PC-3 (cell line): Measurements from ENCODE around the gene MYO5C. TPM values are rescaled to one million over a fixed set of nuclear protein-coding genes. Genes with fewer than 3 reads are reported as not detected.

Experiments
- ATAC-seq: fragments of 200-7000 bp; cut with Tn5 transposase; 2 replicates; pipeline ENCODE4 v1.9.1; 2020; ENCODE audit warnings: mild to moderate bottlenecking, moderate library complexity
- BruUV-seq: library from RNA; stranded (reverse); fragments of 400-500 nt; replicated peaks from 2 replicates; lab custom pipeline; 2021; lab: Mats Ljungman, UMichigan
- CTCF ChIA-PET: fragments of 300-600 bp; sonication (Branson Sonifier 250); formaldehyde crosslinking; loops from one replicate; lab custom pipeline; 2022; ENCODE audit warnings: antibody characterized with exemption; lab: Charles Lee
- POLR2A ChIA-PET: fragments of 300-600 bp; sonication (Branson Sonifier 250); formaldehyde crosslinking; loops from one replicate; lab custom pipeline; 2022; ENCODE audit warnings: antibody characterized with exemption; ENCODE audit not compliant: unreplicated experiment; lab: Charles Lee
- DNase-seq: peaks from one replicate; pipeline ENCODE4 v3.0.0-alpha.2; 2015
- H2AFZ ChIP-seq: fragments of 300-600 bp; sonication (generic); 2 replicates; pipeline ENCODE4 v1.6.0; 2016; ENCODE audit warnings: antibody characterized with exemption, low read length
- H3F3A ChIP-seq: fragments of 300-600 bp; sonication (generic); one replicate; pipeline ENCODE4 v1.6.0; 2017; ENCODE audit warnings: antibody characterized with exemption, low read length, control low read depth, mild to moderate bottlenecking; ENCODE audit not compliant: unreplicated experiment
- H3K27ac ChIP-seq: fragments of 300-600 bp; sonication (generic); 2 replicates; pipeline ENCODE4 v1.5.1; 2016; ENCODE audit warnings: mild to moderate bottlenecking, low read length
- H3K27me3 ChIP-seq: fragments of 300-600 bp; sonication (generic); 2 replicates; pipeline ENCODE4 v1.6.1; 2016; ENCODE audit warnings: low read length, mixed read lengths
- H3K36me3 ChIP-seq: fragments of 300-600 bp; sonication (generic); 2 replicates; pipeline ENCODE4 v1.6.1; 2016; ENCODE audit warnings: low read depth, mixed run types, low read length, mixed read lengths
- H3K4me1 ChIP-seq: fragments of 300-600 bp; sonication (generic); 2 replicates; pipeline ENCODE4 v1.5.1; 2016; ENCODE audit warnings: low read length; ENCODE audit not compliant: insufficient read depth
- H3K4me2 ChIP-seq: fragments of 300-600 bp; sonication (generic); 2 replicates; pipeline ENCODE4 v1.6.0; 2016; ENCODE audit warnings: low read length
- H3K4me3 ChIP-seq: fragments of 300-600 bp; sonication (generic); 2 replicates; pipeline ENCODE4 v1.5.1; 2016; ENCODE audit warnings: mild to moderate bottlenecking, low read length, mixed read lengths
- H3K79me2 ChIP-seq: fragments of 300-600 bp; sonication (generic); 2 replicates; pipeline ENCODE4 v1.6.1; 2017; ENCODE audit warnings: low read length, mixed read lengths
- H3K9ac ChIP-seq: fragments of 300-600 bp; sonication (generic); 2 replicates; pipeline ENCODE4 v1.6.0; 2016; ENCODE audit warnings: mild to moderate bottlenecking, low read length
- H3K9me2 ChIP-seq: fragments of 300-600 bp; sonication (generic); replicated peaks from 2 replicates; pipeline ENCODE4 v1.6.1; 2016; ENCODE audit warnings: mixed run types, low read length, mixed read lengths
- H3K9me3 ChIP-seq: fragments of 300-600 bp; sonication (generic); 2 replicates; pipeline ENCODE4 v1.6.1; 2016; ENCODE audit warnings: low read length, mixed read lengths
- H4K20me1 ChIP-seq: fragments of 300-600 bp; sonication (generic); 2 replicates; pipeline ENCODE4 v1.6.1; 2016; ENCODE audit warnings: low read length, mixed read lengths
- CTCF ChIP-seq: fragments of 300-600 bp; sonication (generic); conservative IDR thresholded peaks from 2 replicates; pipeline ENCODE4 v1.5.1; 2017; ENCODE audit warnings: antibody characterized with exemption, low read depth, mild to moderate bottlenecking, low read length
- EZH2 ChIP-seq: fragments of 300-600 bp; sonication (generic); IDR thresholded peaks from one replicate; pipeline ENCODE4 v1.6.1; 2017; ENCODE audit warnings: antibody characterized with exemption, mild to moderate bottlenecking, low read length; ENCODE audit not compliant: unreplicated experiment
- EZH2phosphoT487 ChIP-seq: fragments of 300-600 bp; sonication (generic); IDR thresholded peaks from 2 replicates; pipeline ENCODE4 v1.6.1; 2018; ENCODE audit warnings: mild to moderate bottlenecking, antibody characterized with exemption, low read length, borderline replicate concordance
- intact Hi-C: fragments of 100-400 bp; cut with micrococcal nuclease; formaldehyde crosslinking; loops from 2 replicates; pipeline ENCODE4 v1.9.0; 2023
- total RNA-seq: library from RNA; depleted of rRNA; stranded (reverse); fragments of >200 nt; gene quantifications from 2 replicates; pipeline ENCODE4 v1.2.3, GENCODE V29; 2014

The MYO5C gene
- total RNA-seq, 1 experiment from 2014 or later = 17.7 TPM

GRCh38 chr15:52334491-52335160 lies 39.0 kb upstream of the MYO5C start:
- TF ChIP-seq CTCF (no peak), EZH2 (no peak), EZH2phosphoT487 (no peak)
- Histone ChIP-seq H3K4me2 (peak overlapping the region; percentile 68), H3K9me3 (no peaks in the 10 kb centered on the region), H3K36me3 (no peaks in the 10 kb centered on the region), H3F3A (peaks cover 5% of the 10 kb centered on the region), H4K20me1 (no peaks in the 10 kb centered on the region), H2AFZ (0 out of 2 replicates have a peak overlapping the region, but pooled peaks have one; percentile 7), H3K4me3 (no peak overlapping the region), H3K79me2 (no peaks in the 10 kb centered on the region), H3K27me3 (no peaks in the 10 kb centered on the region), H3K9me2 (no peaks in the 10 kb centered on the region), H3K9ac (peak overlapping the region; percentile 62), H3K27ac (peak overlapping the region; percentile 95), H3K4me1 (peaks cover 73% of the 10 kb centered on the region)
- ATAC-seq = peak; percentile 80
- intact Hi-C loops = loop anchor here (2.0 to 5.0 kb wide), 2 partner anchors 38 to 344 kb away; partner anchors contain the start of gene ATOSA
- CTCF ChIA-PET = no interaction called here
- BruUV-seq = TSS peak; percentile 54
- POLR2A ChIA-PET = interaction anchor here (0.7 kb wide), 1 partner anchor 399 kb away, joined by 30 read pairs; no protein-coding TSS in a partner anchor
- DNase-seq = peak; percentile 85

GRCh38 chr15:52331490-52332240 lies 36.1 kb upstream of the MYO5C start:
- Histone ChIP-seq H3K79me2 (no peaks in the 10 kb centered on the region), H3K4me2 (peak overlapping the region; percentile 58), H3F3A (peaks cover 5% of the 10 kb centered on the region), H3K4me1 (peaks cover 49% of the 10 kb centered on the region), H3K36me3 (no peaks in the 10 kb centered on the region; the same call in 1 of the 2 replicates), H3K27me3 (no peaks in the 10 kb centered on the region), H3K9ac (peak overlapping the region; percentile 53), H3K27ac (peak overlapping the region; percentile 87), H3K9me3 (no peaks in the 10 kb centered on the region), H3K9me2 (no peaks in the 10 kb centered on the region), H2AFZ (0 out of 2 replicates have a peak overlapping the region, but pooled peaks have one; percentile 21), H4K20me1 (no peaks in the 10 kb centered on the region), H3K4me3 (no peak overlapping the region)
- ATAC-seq (peak; percentile 85), DNase-seq (peak; percentile 92)
- ChIA-PET CTCF (interaction anchor here (0.5 to 1.3 kb wide), 5 partner anchors 74 to 396 kb away, joined by 3 to 8 read pairs (median 4); no protein-coding TSS in a partner anchor), POLR2A (no interaction called here)
- intact Hi-C loops = loop anchor here (1.0 to 5.0 kb wide), 8 partner anchors 41 to 404 kb away; partner anchors contain the start of gene MYO5A
- BruUV-seq = no TSS peak
- TF ChIP-seq EZH2 (no peak), CTCF (peak; percentile 74), EZH2phosphoT487 (no peak)
